GM11168 (cell line): ENCODE measurements around the gene ZNF341.
"Not testable (repeated sequence)": the region's sequence is repeated elsewhere in the genome, so short reads cannot be mapped to it uniquely, and the experiment has no call there.

Experiments used
- in situ Hi-C: fragments of 300-500 bp; cut with MboI; formaldehyde crosslinking; loops from one replicate; pipeline ENCODE4 v1.12.0; 2022; ENCODE audit warnings: low sequenced_read_pairs; ENCODE audit not compliant: unreplicated experiment

The ZNF341 gene

DNA sequence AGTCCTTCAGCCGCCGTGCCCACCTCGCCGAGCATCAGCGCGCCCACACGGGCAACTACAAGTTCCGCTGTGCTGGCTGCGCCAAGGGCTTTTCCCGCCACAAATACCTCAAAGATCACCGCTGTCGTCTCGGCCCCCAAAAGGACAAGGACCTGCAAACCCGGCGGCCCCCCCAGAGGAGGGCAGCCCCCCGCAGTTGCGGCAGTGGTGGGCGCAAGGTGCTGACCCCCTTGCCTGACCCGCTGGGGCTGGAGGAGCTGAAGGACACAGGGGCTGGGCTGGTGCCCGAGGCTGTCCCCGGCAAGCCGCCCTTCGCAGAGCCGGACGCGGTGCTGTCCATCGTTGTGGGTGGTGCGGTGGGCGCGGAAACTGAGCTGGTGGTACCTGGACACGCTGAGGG is 59.2 kb downstream of the ZNF341 start:
- in situ Hi-C loops = no loop called here

DNA sequence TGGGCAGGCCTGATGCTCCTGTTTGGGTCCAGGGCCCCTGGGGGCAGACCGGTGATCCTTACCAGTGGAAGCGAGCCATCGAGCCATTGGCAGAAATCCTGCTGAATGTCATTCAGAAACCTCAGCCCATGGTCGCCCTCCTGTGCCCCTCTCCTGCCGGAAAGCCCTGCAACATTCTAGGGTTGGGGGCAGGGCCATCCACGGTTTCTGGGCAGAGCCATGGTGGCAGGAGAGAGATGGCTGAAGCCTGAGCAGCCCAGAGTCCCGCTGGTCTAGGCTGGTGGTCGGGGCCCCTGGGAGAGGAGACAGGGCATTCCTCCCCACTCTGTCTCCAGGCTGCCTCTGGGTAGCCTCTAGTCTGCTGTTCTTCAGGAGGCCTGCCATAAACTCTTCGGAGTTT is 59.7 kb downstream of the ZNF341 start:
- in situ Hi-C loops = no loop called here

DNA sequence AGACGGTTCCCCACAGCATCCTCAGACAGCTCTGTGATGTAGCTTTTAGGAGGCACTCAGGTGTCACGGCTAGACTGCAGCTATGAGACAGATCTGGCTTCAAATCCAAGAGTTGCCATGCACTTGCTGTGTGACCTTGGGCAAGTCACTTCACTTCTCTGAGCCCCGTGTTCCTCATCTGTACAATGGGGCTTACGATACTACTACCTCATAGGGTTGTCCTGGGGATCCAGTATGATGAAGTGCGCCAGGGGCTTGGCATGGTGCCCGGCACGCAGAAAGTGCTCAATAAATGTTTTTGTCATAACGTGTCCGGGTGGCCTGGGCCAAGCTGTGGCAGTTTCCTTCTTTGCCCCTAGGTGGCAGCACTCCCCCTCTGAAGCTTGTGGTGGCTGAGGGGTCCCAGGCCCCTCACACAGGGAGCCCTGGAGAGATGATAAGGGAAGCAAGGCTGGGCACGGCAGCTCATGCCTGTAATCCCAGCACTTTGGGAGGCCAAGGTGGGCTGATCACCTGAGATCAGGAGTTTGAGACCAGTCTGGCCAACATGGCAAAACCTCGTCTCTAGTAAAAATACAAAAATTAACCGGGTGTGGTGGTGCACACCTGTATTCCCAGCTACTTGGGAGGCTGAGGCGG is 60.3 kb downstream of the ZNF341 start:
- in situ Hi-C loops = no loop called here

DNA sequence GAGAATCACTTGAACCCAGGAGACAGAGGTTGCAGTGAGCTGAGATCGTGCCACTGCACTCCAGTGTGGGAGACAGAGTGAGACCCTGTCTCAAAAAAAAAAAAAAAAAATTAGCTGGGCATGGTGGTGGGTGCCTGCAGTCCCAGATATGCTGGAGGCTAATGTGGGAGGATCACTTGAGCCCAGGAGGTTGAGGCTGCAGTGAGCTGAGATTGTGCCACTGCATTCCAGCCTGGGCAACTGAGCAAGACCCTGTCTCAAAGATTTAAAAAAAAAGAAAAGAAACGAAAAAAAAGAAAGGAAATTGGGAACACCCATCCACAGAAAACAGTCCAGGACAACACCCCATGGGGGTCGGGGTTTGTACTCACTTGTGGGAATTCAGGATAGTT is 60.8 kb downstream of the ZNF341 start:
- in situ Hi-C loops = not testable (repeated sequence)

DNA sequence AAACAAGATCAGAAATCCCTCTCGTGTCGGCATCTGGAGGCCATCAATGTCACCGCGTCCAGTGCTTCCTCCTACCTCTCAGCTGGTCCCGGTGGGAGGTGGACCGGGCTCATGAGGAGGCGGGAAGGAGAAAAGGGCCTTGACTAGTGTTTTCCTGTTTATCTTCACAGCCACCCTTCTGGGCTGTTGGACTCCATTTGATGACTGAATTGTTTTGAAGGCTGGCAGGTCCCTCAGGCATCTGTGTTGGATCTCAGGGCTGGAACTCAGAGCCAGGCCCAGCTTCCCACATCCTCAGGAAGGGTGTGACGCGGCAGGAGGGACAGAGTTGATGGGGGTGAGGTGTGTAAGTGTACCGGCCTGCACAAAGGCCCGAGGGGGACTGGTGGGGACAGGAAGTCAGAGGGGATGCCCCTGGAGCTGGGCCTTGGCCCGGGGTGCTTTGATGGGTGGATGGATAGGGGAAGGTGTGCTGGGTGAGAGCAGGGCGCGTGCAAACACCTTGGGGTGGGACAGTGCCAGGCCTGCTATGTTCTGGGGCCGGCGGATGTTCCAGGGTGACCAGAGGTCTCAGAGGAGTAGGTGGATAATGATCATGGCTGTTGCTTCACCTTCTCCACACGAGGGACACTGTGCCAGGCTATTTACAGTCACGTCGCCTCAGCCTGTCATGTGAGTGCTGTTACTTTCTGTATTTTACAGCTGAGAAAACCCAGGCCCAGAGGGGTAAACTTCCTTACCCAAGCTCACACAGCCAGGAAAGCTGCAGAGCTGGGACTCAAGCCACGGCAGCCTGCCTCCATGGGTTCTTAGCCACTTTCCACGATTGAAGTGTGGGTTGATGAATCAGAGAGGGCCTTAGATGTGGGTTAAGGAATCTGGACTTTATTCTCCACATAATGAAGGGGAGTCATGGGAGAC is 61.5 kb downstream of the ZNF341 start:
- in situ Hi-C loops = no loop called here

DNA sequence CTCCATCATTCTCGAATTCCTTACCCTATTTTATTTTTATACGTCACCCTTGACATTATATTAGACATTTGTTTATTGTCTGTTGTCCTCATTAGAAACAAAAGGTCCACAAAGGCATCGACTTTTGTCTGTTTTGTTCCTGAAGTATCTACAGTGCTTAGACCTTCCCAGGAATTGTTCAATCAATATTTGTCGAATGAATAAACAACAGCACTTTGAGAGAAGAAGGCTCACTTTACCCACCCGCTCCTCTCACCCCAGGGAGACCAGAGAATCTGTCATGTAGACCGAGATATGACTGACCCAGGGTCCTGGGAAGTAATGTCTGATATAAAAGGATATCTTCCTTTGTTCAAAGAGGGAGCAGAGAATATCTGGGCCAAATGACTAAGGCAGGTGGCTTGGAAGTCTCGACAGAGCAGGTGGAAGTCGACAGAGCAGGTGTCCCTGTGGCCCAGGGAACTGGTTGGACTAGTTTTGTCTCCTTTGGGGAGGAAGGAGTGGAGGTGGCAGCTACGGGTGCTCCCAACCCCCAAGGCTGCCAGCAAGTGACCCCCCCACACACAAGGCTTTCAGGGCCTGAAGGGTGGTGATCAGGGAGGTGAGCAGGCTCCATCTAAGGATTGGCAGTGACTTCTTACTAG is 64.6 kb downstream of the ZNF341 start:
- in situ Hi-C loops = no loop called here

DNA sequence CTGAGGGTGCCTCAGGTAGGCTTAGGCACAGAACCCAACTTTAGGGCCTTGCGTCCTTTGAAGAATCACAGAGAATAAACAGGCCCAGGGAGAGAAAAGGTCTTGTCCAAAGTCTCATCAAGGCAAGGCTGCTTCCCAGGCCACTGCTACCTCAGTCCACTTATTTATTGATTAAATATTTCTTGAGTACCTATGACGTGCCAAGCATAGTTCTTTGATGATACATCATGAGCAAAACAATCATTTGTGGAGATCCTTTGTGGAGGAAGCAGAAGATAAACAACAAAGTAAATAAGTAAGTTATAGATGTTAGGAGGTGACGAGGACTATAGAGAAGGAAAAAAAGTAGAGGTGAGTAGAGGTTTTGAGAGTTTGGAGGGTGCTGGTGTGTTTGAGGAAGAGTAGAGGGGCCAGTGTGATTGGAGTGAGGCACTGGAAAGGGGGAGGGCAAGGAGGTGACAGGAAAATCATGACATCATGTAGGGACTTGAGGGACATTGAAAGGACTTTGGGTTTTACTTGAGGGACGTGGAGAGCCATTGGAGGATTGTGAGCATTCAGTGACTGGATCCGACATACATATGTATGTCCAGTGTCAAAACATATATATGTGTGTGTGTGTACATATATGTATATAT is 65.2 kb downstream of the ZNF341 start:
- in situ Hi-C loops = no loop called here

DNA sequence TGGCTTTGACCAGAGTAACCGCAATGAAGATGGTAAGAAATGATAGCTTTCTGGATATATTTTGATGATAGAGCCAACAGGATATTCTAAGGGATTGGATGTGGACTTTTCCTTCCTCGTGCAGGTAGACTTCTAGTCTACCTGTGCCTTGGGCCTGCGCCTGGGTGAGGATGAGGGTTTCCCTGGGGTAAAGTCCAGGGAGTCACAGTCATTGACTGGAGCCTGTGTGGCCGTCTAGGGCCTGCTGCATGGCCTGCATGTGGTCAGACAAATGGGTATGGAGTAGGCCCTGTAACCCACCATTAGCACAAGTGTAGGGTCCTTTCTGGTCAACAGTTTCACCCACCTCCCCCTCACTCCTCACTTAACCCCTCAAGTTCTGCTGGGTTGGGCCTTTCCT is 66.6 kb downstream of the ZNF341 start:
- in situ Hi-C loops = no loop called here

DNA sequence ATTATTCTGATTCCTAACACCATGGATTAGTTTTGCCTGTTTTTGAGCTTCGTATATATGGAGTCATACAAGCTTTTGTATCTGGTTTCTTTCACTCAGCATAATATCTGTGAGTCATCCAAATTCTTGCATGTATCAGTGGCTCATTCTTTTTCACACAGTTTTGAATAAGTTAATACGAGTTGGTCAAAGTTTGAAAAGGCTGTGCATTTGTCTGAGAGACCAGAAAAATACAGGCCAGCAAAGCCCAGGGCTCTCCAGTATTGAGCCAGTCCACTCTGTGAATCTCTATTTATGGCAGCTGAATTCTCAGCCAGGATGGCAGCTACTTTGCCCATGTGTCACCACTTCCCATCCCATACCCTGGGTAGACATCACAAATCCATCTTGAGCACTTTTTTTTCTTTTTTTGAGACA is 72.1 kb downstream of the ZNF341 start:
- in situ Hi-C loops = no loop called here

DNA sequence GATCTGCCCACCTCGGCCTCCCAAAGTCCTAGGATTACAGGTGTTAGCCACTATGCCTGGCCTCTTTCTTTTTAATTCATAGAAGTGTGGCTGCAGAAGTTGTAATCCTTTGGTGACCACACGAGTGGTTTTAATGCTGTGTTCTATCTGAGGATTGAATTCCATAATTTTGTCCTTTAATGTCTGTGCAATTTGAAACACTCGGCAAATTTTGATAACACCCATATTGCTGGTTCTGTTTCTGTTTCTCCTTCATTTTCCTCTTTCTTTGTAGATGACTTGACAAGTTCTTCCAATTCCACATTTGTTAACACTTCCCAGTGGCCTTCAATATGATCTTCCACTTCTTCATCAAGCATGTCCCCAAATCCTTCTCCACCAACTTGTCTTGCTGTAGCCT is 76.6 kb downstream of the ZNF341 start:
- in situ Hi-C loops = no loop called here

DNA sequence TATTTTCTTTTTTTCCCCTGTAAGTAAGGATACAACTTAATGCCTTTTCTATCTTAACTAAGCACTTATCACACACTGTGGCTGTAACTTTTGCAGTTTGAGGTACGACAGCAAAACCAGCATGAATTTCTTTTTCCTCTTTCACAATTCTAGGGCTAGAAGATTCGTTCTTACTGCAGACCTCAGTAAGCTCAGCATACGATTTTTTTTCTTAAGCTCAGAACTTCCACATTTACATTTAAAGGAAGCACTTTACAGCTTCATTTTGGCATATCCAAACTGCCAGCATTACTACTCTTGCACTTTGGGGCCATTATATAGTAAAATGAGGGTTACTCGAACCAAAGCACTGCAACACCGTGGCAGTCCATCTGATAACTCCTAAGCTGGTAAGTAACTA is 78.5 kb downstream of the ZNF341 start:
- in situ Hi-C loops = no loop called here

DNA sequence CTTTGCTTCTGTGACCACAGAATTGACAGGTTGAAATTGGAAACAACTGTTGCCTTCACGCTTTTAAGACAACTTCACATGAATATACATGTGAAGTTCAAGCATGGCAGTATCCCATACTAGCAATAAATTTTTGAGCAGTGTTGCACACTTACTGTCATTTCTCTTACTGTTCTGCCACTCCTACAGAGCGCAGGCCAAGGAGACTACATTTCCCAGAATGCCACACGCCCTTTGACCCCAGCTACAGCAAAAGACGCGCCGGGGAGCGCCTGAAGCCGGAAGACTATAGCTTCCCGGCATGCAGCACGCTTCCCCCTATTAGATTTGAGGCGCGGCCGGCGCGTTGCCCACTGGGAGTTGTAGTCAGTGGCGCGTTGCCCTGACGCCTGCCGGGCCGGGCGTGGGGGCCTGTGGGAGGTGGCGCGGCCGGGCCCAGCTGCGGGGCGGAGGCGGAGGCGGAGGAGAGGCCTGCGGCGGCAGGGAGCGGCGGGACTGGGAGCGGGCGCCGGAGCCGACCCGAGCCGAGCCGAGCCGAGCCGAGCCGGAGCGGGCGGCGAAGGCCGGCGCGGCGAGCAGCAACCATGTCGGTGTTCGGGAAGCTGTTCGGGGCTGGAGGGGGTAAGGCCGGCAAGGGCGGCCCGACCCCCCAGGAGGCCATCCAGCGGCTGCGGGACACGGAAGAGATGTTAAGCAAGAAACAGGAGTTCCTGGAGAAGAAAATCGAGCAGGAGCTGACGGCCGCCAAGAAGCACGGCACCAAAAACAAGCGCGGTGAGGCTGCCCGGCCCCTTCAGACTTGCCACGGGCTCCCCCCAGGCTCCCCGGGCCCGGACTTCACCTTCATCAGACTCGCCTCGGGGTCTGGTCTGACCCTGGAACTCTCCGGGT is 79.3 kb downstream of the ZNF341 start, which contains the start of gene CHMP4B:
Gene CHMP4B (plus strand): TSS at position 464 of the 891 bp plus-strand sequence. CDS start 121 bp downstream, at position 585.
- in situ Hi-C loops = no loop called here

DNA sequence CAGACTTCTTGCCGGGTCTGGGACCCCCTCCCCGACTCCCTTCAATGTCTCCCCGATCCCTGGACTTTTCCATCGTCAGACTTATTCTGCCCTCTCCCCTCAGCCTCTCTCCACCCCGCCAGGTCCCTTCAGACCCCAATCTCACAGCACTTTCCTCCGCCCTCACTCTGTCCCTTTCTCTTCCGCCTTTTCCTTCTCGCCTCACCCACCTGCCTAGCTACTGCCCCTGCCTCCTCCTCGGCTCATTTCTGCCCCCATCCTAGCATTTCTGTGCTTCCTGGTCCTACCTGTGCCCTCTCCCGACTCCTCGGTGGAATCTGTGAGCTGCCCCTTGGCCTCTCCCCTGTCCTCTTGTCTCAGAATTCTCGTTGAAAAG is 80.0 kb downstream of the ZNF341 start:
- in situ Hi-C loops = no loop called here

DNA sequence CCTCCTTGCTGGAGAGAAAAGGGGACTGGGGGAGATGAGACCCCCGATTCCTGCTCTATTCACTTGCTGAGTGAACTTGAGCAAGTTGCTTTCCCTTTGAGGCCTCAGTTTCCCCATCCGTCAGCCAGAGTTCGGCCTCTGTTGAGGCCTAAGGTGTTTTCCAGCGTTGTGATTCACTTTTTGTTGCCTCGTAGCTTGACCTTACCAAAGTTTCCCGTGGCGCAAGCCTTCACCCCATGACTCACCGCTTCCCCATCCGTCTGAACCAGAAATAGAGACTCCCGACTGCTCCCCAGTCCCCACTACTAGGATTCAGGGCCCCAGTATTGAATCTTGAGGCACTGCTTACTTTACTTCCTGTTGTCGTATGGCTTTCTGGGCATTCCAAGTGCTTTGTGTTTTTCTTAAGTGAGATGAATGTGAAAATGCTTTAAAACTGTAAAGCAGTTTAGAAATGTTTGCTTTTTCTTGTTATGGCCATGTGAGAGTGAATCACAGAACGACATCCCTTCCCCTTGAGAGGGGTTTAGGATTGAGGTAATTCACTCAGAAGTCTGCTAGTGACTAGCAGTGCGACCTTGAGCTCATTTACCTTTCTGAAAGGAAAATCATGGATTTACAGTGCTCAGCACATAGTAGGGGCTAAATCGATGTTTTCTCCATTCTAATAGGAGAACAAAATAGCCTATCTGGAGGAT is 80.5 kb downstream of the ZNF341 start:
- in situ Hi-C loops = no loop called here

DNA sequence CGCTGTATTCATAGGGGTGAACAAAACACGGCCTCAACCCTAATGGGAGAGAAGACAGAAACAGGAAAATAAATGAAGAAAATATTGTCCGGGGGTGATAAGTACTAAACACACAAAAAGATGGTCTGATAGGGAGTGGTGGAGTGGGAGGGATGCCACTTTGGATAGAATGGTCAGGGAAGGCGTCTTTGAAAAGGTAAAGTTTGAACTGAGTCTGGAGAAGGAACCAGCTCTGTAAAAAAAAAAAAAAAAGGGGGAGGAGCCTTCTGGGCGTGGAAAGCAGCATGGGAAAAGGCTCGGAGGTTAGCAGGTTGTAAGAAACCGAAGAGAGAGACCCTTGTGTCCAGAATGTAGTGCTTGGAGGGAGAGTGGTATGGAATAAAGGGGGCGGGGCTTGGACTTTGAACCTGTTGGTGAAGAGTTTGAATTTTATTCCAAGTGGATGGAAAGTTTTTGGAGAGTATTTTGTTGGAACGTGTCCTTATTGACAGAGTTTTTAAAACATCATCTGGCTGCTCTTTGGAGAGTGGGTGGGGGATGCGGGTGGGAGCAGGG is 81.2 kb downstream of the ZNF341 start:
- in situ Hi-C loops = no loop called here

DNA sequence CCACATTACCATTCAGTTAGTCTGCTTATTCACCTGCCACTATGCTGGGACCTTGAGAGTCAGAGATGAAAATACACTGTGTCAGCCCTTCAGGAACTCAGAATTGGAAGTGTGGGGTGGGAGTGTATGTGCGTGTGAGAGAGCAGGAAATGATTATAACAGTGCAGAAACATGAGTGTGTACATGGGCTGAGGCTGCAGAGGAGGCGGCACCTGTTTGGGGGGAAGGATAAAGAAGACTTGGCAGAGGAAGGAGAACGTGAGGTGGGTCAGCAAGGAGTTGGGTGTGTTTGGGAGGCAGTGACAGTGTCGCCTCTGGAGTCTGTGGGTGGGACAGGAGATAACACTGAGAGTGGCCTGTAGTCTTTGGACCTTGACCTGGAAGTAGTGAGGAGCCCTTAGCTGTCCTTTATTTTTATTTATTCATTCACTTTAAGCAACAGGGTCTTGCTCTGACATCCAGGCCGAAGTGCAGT is 82.5 kb downstream of the ZNF341 start:
- in situ Hi-C loops = no loop called here

DNA sequence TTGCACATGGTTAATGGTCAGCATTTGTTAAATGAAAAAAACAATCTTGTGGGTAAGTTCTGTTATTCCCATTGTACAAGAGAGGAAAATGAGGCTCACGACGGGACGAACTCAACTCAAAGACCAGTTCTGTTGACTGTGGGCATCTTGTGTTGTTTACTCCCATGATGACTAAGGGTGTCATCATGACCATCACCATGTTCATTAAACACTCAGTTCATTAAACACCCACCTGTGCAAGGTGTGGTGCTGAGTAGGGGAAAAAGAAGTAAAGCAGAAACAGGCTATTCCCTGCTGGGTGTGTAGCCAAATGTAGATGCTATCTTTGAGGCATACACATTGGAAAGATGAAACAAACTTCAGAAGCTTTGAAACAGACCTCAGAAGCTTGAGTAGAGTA is 83.9 kb downstream of the ZNF341 start:
- in situ Hi-C loops = no loop called here

DNA sequence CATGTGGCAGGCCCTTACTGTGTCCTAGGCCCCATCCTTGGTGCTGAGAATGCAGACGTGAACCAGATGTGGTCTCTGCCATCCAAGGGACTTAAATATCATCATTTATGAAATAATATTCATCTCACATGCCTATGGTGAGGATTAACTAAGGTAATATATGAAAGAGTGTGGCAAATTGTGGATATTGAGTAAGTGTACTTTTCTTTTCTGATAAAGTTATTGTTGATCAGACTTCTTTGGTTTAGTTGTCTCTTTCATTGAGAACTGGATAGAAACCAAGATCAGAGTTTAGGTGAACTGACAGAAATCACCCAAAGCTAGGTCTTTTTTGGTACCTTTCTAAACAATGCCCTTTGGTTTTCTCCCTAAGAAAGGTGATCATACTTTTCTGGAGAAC is 84.4 kb downstream of the ZNF341 start:
- in situ Hi-C loops = no loop called here

DNA sequence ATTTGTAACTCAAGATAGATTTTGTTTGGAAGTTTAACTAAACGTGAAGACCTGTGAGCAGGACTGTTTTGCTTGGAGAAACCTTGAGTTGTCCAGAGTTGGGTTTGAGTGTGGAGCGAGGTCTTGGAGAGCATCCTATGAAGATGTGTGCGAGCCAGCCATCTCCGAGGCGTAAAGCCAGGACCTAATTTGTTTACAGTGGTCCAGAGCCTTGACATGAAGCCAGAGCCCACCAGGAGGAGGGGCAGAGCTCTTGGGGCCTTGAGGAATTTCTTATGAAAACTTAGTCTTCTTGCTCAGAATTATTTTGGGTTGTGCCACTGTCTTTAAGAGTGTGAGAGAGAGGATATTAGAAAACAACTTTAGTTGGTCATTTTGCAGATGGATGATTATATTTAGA is 85.6 kb downstream of the ZNF341 start:
- in situ Hi-C loops = no loop called here
